ENCODE measurements around the gene AGBL2. TPM values are rescaled to one million over a fixed set of nuclear protein-coding genes. Genes with fewer than 3 reads are reported as not detected.
"Not testable (repeated sequence)": the region's sequence is repeated elsewhere in the genome, so short reads cannot be mapped to it uniquely, and the experiment has no call there.

The AGBL2 gene
- total RNA-seq, 2 donors from 2014 or later, result 0.95 TPM; not detected in 1

DNA sequence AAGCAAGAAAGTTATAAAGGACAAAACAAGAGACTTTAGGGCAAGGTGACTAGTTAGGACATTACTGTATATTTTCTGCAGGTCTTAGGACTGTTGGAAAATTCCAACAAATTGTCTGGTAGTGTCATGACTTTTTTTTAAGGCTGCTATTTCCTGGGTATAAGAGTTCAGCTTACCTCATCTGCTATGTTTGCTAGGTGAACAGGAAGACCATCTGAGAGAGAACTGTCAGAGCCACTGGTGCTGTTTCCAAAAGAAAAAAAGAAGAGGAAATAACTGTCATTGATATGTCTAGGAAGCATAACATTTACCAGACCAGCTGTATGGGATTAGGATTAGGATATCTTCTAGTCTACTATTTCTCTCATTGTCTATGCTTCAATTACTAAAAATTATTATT, 46.5 kb downstream of the AGBL2 start:
- no peaks in the 10 kb centered on the region for H3K4me1 ChIP-seq (ENCODE audit: control insufficient read depth in 1 of 2, low read depth in 2 of 2)
- ATAC-seq (ENCODE audit: insufficient number of reproducible peaks, low FRiP score, low read depth), result no peak
- no peaks in the 10 kb centered on the region for H3K27me3 ChIP-seq (replicated peaks; ENCODE audit: insufficient read depth)
- no peaks in the 10 kb centered on the region for H3K9me3 ChIP-seq
- TF ChIP-seq, protein P1, sequence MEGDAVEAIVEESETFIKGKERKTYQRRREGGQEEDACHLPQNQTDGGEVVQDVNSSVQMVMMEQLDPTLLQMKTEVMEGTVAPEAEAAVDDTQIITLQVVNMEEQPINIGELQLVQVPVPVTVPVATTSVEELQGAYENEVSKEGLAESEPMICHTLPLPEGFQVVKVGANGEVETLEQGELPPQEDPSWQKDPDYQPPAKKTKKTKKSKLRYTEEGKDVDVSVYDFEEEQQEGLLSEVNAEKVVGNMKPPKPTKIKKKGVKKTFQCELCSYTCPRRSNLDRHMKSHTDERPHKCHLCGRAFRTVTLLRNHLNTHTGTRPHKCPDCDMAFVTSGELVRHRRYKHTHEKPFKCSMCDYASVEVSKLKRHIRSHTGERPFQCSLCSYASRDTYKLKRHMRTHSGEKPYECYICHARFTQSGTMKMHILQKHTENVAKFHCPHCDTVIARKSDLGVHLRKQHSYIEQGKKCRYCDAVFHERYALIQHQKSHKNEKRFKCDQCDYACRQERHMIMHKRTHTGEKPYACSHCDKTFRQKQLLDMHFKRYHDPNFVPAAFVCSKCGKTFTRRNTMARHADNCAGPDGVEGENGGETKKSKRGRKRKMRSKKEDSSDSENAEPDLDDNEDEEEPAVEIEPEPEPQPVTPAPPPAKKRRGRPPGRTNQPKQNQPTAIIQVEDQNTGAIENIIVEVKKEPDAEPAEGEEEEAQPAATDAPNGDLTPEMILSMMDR (IDR thresholded peaks at IDR 0.05), result no peak
- no peak overlapping the region for H3K27ac ChIP-seq
- H3K4me3 ChIP-seq, result no peak overlapping the region
- no peaks in the 10 kb centered on the region for H3K36me3 ChIP-seq
- no peak for DNase-seq (ENCODE audit: low spot score)

GRCh38 chr11:47667555-47667954, 47.6 kb downstream of the AGBL2 start:
- H3K4me3 ChIP-seq, result no peak overlapping the region
- no peak for ATAC-seq (ENCODE audit: insufficient number of reproducible peaks, low FRiP score, low read depth)
- no peaks in the 10 kb centered on the region for H3K36me3 ChIP-seq
- no peaks in the 10 kb centered on the region for H3K9me3 ChIP-seq
- no peak for DNase-seq (ENCODE audit: low spot score)
- no peaks in the 10 kb centered on the region for H3K27me3 ChIP-seq (replicated peaks; ENCODE audit: insufficient read depth)
- no peaks in the 10 kb centered on the region for H3K4me1 ChIP-seq (ENCODE audit: control insufficient read depth in 1 of 2, low read depth in 2 of 2)
- H3K27ac ChIP-seq, result no peak overlapping the region
- TF ChIP-seq, protein P1 (IDR thresholded peaks at IDR 0.05), result no peak

DNA sequence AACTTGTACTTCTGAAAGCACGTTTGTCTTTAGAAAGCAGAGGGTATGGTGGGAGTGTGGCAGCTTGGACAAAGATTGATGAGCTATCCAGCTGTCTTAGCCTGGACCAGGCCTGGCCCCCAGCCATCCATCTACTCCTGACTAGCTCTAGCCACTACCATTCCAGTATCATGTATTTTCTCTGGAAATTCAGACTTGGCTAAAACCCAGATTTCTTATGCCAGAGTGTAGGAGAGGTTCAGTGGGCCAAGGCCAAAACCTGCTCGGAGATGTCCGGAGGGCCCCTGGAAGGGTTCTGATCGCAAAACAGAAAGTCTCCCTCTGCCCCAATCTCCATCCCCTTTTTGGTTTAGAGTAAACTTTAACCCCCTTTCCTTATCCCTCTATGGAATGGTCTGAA, 48.0 kb downstream of the AGBL2 start:
- DNase-seq (ENCODE audit: low spot score) (no peak), ATAC-seq (ENCODE audit: insufficient number of reproducible peaks, low FRiP score, low read depth) (no peak)
- H3K4me3 ChIP-seq, result no peak overlapping the region
- no peaks in the 10 kb centered on the region for H3K36me3 ChIP-seq
- no peak overlapping the region for H3K27ac ChIP-seq
- TF ChIP-seq, protein P1 (IDR thresholded peaks at IDR 0.05), result no peak
- H3K4me1 ChIP-seq (ENCODE audit: control insufficient read depth in 1 of 2, low read depth in 2 of 2), result no peaks in the 10 kb centered on the region
- H3K27me3 ChIP-seq (replicated peaks; ENCODE audit: insufficient read depth), result no peaks in the 10 kb centered on the region
- H3K9me3 ChIP-seq, result no peaks in the 10 kb centered on the region

GRCh38 chr11:47664936-47665335, 50.2 kb downstream of the AGBL2 start:
- H3K27ac ChIP-seq; ATAC-seq (ENCODE audit: insufficient number of reproducible peaks, low FRiP score, low read depth); H3K27me3 ChIP-seq (replicated peaks; ENCODE audit: insufficient read depth); H3K36me3 ChIP-seq; H3K4me1 ChIP-seq (ENCODE audit: control insufficient read depth in 1 of 2, low read depth in 2 of 2); H3K4me3 ChIP-seq; DNase-seq (ENCODE audit: low spot score); H3K9me3 ChIP-seq: not testable (repeated sequence)

DNA sequence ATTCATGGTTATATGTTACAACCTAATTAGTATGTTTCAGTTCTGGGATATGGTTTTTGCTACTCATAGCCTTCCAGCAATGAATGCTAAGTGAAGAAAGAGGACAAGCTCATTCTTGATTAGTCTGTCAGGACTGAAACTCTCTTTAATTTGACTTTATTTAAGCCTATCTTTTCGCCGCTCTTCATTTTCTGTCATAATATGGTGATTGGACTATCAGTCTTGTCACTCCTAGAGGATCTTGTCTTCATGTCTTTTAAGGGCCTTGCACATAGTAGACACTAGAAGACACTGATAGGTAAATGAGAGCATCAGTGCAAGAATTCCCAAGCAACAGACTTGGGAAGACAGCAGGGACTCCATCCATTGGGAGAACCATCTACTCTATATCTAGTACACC, 53.9 kb downstream of the AGBL2 start:
- H3K4me1 ChIP-seq (ENCODE audit: control insufficient read depth in 1 of 2, low read depth in 2 of 2), result no peaks in the 10 kb centered on the region
- H3K27me3 ChIP-seq (replicated peaks; ENCODE audit: insufficient read depth), result no peaks in the 10 kb centered on the region
- TF ChIP-seq, protein P1 (IDR thresholded peaks at IDR 0.05), result no peak
- no peak overlapping the region for H3K4me3 ChIP-seq
- no peaks in the 10 kb centered on the region for H3K36me3 ChIP-seq
- ATAC-seq (ENCODE audit: insufficient number of reproducible peaks, low FRiP score, low read depth) (no peak), DNase-seq (ENCODE audit: low spot score) (no peak)
- no peak overlapping the region for H3K27ac ChIP-seq
- no peaks in the 10 kb centered on the region for H3K9me3 ChIP-seq

DNA sequence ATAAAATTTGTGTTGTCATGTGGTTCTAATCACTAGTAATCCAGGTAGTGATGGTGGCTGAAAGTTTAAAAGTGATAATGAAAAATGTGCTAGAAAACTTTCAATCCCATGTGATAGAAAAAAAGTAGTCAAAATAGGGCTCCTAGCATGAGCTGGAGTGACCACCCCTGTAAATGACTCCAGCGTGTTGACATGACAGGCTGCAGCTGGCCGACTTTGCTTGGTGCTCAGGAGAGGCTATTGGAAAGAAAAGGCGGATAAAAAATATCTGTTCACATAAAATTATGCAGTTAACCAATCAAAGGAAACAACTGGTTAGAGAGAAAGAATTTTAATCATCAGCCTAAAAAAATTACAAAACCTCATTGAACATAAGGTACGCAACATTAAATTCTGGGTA, 55.9 kb downstream of the AGBL2 start:
- ATAC-seq (ENCODE audit: insufficient number of reproducible peaks, low FRiP score, low read depth) (no peak), DNase-seq (ENCODE audit: low spot score) (no peak)
- TF ChIP-seq, protein P1 (IDR thresholded peaks at IDR 0.05), result no peak
- no peak overlapping the region for H3K27ac ChIP-seq
- H3K4me1 ChIP-seq (ENCODE audit: control insufficient read depth in 1 of 2, low read depth in 2 of 2), result no peaks in the 10 kb centered on the region
- H3K9me3 ChIP-seq, result no peaks in the 10 kb centered on the region
- no peak overlapping the region for H3K4me3 ChIP-seq
- no peaks in the 10 kb centered on the region for H3K36me3 ChIP-seq
- H3K27me3 ChIP-seq (replicated peaks; ENCODE audit: insufficient read depth), result no peaks in the 10 kb centered on the region
